Measurements from ENCODE around the gene MED12L. TPM values are rescaled to one million over a fixed set of nuclear protein-coding genes. Genes with fewer than 3 reads are reported as not detected.
A peak's percentile ranks its signal among the peaks of the same experiment; 100 is the strongest.

The MED12L gene
- total RNA-seq, 4 donors from 2014 or later: 0.09 to 3.3 (median 0.13) TPM; not detected in 1

DNA sequence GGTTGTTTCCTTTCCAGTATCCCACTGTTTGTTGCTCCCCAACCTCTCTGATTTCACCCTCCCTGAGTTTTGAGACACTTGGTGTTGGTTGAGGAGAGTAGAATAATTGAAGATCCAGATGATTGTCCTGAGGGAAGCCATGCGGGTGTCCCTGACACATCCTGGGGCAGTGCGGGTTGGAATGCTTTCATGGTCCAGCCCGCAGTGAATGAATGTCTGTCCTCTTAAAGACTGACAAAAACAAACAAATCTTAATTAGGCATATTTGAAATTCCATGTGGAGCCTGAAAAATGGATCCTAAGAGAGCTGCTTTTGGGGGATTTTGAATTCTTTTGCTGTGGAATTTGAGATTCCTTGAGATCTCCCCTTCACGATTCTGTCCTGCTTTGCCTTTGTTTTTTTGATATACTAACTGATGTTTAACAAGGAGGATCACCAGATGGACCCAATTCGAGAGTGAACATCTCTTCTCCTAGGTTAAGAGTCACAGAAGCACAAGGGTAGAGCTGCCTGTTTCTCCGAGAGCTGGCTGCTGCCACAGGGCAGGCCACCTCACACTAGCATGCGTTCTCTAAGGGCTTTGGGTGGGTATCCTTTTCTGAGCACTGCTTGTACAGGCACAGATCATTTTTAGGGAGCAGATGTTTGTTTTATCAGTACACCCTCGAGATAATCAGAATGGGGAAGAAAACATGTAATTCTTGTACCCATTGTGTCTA is 70.1 kb downstream of the MED12L start:
- TF ChIP-seq POLR2A (IDR thresholded peaks at IDR 0.05): no peak
- TF ChIP-seq, protein P1, sequence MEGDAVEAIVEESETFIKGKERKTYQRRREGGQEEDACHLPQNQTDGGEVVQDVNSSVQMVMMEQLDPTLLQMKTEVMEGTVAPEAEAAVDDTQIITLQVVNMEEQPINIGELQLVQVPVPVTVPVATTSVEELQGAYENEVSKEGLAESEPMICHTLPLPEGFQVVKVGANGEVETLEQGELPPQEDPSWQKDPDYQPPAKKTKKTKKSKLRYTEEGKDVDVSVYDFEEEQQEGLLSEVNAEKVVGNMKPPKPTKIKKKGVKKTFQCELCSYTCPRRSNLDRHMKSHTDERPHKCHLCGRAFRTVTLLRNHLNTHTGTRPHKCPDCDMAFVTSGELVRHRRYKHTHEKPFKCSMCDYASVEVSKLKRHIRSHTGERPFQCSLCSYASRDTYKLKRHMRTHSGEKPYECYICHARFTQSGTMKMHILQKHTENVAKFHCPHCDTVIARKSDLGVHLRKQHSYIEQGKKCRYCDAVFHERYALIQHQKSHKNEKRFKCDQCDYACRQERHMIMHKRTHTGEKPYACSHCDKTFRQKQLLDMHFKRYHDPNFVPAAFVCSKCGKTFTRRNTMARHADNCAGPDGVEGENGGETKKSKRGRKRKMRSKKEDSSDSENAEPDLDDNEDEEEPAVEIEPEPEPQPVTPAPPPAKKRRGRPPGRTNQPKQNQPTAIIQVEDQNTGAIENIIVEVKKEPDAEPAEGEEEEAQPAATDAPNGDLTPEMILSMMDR (IDR thresholded peaks at IDR 0.05): no peak
- H3K9me3 ChIP-seq: no peaks in the 10 kb centered on the region

DNA sequence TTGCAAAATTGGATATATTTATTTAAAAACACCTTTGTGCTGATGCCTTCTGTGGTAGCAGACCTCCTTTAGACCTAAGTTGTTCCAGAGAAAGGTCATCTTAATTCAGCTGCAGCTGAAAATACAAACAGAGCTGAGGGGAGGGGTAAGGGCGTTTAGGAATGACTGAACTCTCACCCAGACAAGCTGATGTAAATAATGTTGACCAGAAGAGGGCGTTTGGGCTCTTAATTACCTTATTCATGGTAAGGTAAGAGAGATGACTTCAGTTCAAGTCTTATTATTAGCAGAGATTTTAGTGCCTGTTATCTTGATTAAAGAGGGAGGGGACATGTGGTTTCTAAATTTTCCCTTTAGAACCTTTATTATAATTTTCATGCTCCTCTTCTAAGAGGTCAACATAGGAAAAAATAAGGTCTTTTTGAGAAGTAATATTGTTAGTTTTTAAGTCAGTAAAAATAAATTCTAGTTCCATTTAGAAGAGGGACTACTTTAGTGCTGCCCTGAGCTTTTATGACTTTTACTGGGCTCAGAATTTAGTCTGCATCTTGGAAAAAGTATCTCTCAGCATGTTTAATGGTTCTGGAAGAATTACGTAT is 71.3 kb downstream of the MED12L start:
- TF ChIP-seq, protein P1 (IDR thresholded peaks at IDR 0.05): peak in 5 of 6 experiments; percentile 1 to 64 (median 50)
- TF ChIP-seq POLR2A (IDR thresholded peaks at IDR 0.05): no peak
- Histone ChIP-seq H3K36me3 (no peaks in the 10 kb centered on the region), H3K27ac (no peak overlapping the region), H3K27me3 (no peaks in the 10 kb centered on the region), H3K9me3 (no peaks in the 10 kb centered on the region), H3K4me1 (no peaks in the 10 kb centered on the region), H3K4me3 (no peak overlapping the region)
- DNase-seq: no peak

More for the DNA sequence above, 70.1 kb downstream of the MED12L start:
- DNase-seq: no peak
- Histone ChIP-seq H3K36me3 (no peaks in the 10 kb centered on the region), H3K4me1 (no peaks in the 10 kb centered on the region), H3K27ac (no peak overlapping the region), H3K27me3 (no peaks in the 10 kb centered on the region), H3K4me3 (no peak overlapping the region)

DNA sequence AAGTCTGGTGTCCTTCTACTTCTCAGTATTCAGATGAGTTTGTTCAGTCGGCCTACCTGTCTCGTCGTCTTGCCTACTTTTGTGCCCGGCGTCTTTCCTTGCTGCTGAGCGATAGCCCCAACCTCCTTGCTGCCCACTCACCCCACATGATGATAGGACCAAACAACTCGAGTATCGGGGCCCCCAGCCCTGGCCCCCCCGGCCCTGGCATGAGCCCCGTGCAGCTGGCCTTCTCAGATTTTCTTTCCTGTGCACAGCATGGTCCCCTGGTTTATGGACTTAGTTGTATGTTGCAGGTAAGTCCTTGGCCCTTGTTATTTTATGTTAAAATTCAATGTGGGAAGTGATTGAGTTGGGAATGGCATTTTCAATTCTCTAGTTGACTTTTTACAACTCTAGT is 74.3 kb downstream of the MED12L start:
- no peaks in the 10 kb centered on the region for H3K9me3 ChIP-seq
- H3K27me3 ChIP-seq: no peaks in the 10 kb centered on the region
- H3K27ac ChIP-seq: no peak overlapping the region
- no peak for DNase-seq
- no peak overlapping the region for H3K4me3 ChIP-seq
- no peaks in the 10 kb centered on the region for H3K36me3 ChIP-seq
- TF ChIP-seq POLR2A (IDR thresholded peaks at IDR 0.05): no peak
- TF ChIP-seq, protein P1 (IDR thresholded peaks at IDR 0.05): no peak
- H3K4me1 ChIP-seq: no peaks in the 10 kb centered on the region

DNA sequence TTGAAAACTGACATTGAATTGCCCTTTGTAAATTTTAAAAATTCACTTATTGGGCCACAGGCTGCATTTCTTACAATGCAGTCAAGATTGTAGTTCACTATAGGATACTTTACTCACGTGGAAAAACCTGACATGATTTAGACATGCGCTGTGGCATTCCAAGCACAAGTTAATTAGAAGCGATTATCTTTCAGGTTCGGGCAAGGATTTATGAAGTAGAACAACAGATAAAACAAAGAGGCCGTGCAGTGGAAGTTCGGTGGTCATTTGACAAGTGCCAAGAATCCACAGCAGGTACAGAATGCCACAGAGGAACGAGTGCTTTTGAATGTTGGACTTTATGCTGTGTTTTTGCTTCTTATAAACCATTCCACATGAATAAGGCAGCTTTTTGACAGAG is 79.8 kb downstream of the MED12L start:
- Histone ChIP-seq H3K27ac (no peak overlapping the region), H3K9me3 (no peaks in the 10 kb centered on the region), H3K4me3 (no peak overlapping the region), H3K4me1 (no peaks in the 10 kb centered on the region), H3K27me3 (no peaks in the 10 kb centered on the region), H3K36me3 (no peaks in the 10 kb centered on the region)
- TF ChIP-seq, protein P1 (IDR thresholded peaks at IDR 0.05): no peak
- TF ChIP-seq POLR2A (IDR thresholded peaks at IDR 0.05): no peak
- DNase-seq: no peak

DNA sequence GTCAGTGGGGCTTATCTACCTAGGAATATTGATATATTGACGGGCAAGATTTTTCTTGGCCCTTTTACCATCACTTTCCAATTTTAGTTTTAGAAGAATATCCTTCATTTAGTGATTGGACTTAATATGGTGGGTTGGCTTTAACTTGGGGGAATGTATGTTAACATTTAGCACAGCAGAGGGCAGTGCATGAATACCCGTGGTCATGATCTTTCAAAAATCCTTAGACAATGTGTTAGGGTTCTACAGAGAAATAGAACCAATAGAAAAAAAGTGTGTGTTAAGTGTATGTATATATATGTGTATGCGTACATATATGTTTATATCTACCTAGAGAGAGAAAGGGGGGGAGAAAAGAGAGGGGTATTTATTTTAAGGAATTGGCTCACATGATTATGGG is 80.7 kb downstream of the MED12L start:
- H3K27ac ChIP-seq: no peak overlapping the region
- H3K9me3 ChIP-seq: no peaks in the 10 kb centered on the region
- DNase-seq: no peak
- H3K36me3 ChIP-seq: no peaks in the 10 kb centered on the region
- TF ChIP-seq, protein P1 (IDR thresholded peaks at IDR 0.05): no peak
- TF ChIP-seq POLR2A (IDR thresholded peaks at IDR 0.05): no peak
- H3K27me3 ChIP-seq: no peaks in the 10 kb centered on the region
- H3K4me3 ChIP-seq: no peak overlapping the region
- H3K4me1 ChIP-seq: peaks cover 0 to 5% (median under 1%) of the 10 kb centered on the region in 4 donors

All from Peyer's patch (tissue), 4 donors.